HEK293 (cell line): Measurements from ENCODE around the gene RIPPLY2.
A peak's percentile ranks its signal among the peaks of the same experiment; 100 is the strongest.

ENCODE experiments used
- CTCF ChIA-PET: fragments of 350-600 bp; formaldehyde crosslinking; extraction: SDS; loops from one replicate; lab custom pipeline; 2021; ENCODE audit warnings: antibody characterized with exemption; lab: Yijun Ruan, JAX
- POLR2A ChIA-PET: fragments of 300-600 bp; formaldehyde crosslinking; extraction: SDS; loops from one replicate; lab custom pipeline; 2020; ENCODE audit warnings: antibody characterized with exemption, inconsistent platforms; lab: Yijun Ruan, JAX
- H3K27ac ChIP-seq: fragments of 200-500 bp; sonication (Bioruptor generic); 2 replicates; pipeline ENCODE4 v1.5.1; 2014; ENCODE audit warnings: low read depth, low read length, control low read depth, inconsistent platforms; ENCODE audit errors: extremely low read depth
- H3K36me3 ChIP-seq, 2 experiments: fragments of 200-500 bp in 1 of 2; sonication (Bioruptor generic) in 1 of 2; 1 replicate in 1 of 2; 2 replicates in 1 of 2; pipeline ENCODE4 v1.5.1; 2014 to 2017; ENCODE audit warnings: inconsistent platforms in 2 of 2, low read length in 2 of 2; ENCODE audit not compliant: control insufficient read depth in 2 of 2, insufficient read depth in 1 of 2
- H3K4me1 ChIP-seq: fragments of 200-500 bp; sonication (Bioruptor generic); 2 replicates; pipeline ENCODE4 v1.5.1; 2014; ENCODE audit warnings: mild to moderate bottlenecking, low read length, inconsistent platforms; ENCODE audit not compliant: control insufficient read depth, insufficient read depth
- H3K4me3 ChIP-seq: 2 replicates; pipeline ENCODE4 v1.5.1; 2011; ENCODE audit warnings: low read depth, mild to moderate bottlenecking, control low read depth, low read length, moderate library complexity
- H3K9me3 ChIP-seq: fragments of 200-500 bp; sonication (Bioruptor generic); 2 replicates; pipeline ENCODE4 v1.5.1; 2014; ENCODE audit warnings: low read depth, low read length, inconsistent platforms; ENCODE audit not compliant: control insufficient read depth, insufficient read depth
- BCL6B ChIP-seq: fragments of 450-650 bp; formaldehyde crosslinking; IDR thresholded peaks from 2 replicates; pipeline ENCODE4 v1.5.1; 2017; ENCODE audit warnings: missing biosample characterization, missing genetic modification characterization
- HOXC10 ChIP-seq: sonication (generic); formaldehyde crosslinking; IDR thresholded peaks from 2 replicates; pipeline ENCODE4 v1.8.1; 2023; ENCODE audit warnings: mild to moderate bottlenecking, missing genetic modification reagents
- KLF8 ChIP-seq: fragments of 450-650 bp; formaldehyde crosslinking; IDR thresholded peaks from 2 replicates; pipeline ENCODE4 v1.5.1; 2016; ENCODE audit warnings: missing biosample characterization, missing genetic modification characterization
- PRDM10 ChIP-seq: fragments of 450-650 bp; formaldehyde crosslinking; IDR thresholded peaks from 2 replicates; pipeline ENCODE4 v1.5.1; 2016; ENCODE audit warnings: missing biosample characterization, missing genetic modification characterization
- YY1 ChIP-seq: fragments of 450-650 bp; formaldehyde crosslinking; IDR thresholded peaks from 2 replicates; pipeline ENCODE4 v1.5.1; 2018; ENCODE audit warnings: missing biosample characterization, missing genetic modification characterization
- ZBTB10 ChIP-seq: fragments of 450-650 bp; formaldehyde crosslinking; IDR thresholded peaks from 2 replicates; pipeline ENCODE4 v1.5.1; 2016; ENCODE audit warnings: missing biosample characterization, missing genetic modification characterization
- ZNF19 ChIP-seq: fragments of 450-650 bp; formaldehyde crosslinking; IDR thresholded peaks from 2 replicates; pipeline ENCODE4; 2016; ENCODE audit warnings: missing biosample characterization, missing genetic modification characterization, low read depth
- ZNF513 ChIP-seq: fragments of 450-650 bp; IDR thresholded peaks from 2 replicates; pipeline ENCODE4 v1.5.1; 2018; ENCODE audit warnings: missing biosample characterization, missing genetic modification characterization
- ZNF623 ChIP-seq: fragments of 450-650 bp; formaldehyde crosslinking; IDR thresholded peaks from 2 replicates; pipeline ENCODE4 v1.5.1; 2016; ENCODE audit warnings: missing biosample characterization, missing genetic modification characterization
- ZNF624 ChIP-seq: fragments of 450-650 bp; formaldehyde crosslinking; IDR thresholded peaks from 2 replicates; pipeline ENCODE4 v1.5.1; 2017; ENCODE audit warnings: missing biosample characterization, missing genetic modification characterization
- ZNF704 ChIP-seq: fragments of 450-650 bp; formaldehyde crosslinking; IDR thresholded peaks from 2 replicates; pipeline ENCODE4 v1.5.1; 2016; ENCODE audit warnings: missing biosample characterization, missing genetic modification characterization
- ZNF792 ChIP-seq: fragments of 450-650 bp; formaldehyde crosslinking; IDR thresholded peaks from 2 replicates; pipeline ENCODE4 v1.5.1; 2016; ENCODE audit warnings: missing biosample characterization, missing genetic modification characterization
- ZSCAN4 ChIP-seq: fragments of 450-650 bp; formaldehyde crosslinking; IDR thresholded peaks from 2 replicates; pipeline ENCODE4 v1.5.1; 2017; ENCODE audit warnings: missing biosample characterization, missing genetic modification characterization

Gene RIPPLY2

GRCh38 chr6:83860782-83861495, 7.8 kb downstream of the RIPPLY2 start:
- ChIA-PET POLR2A (interaction anchor here (0.6 to 1.7 kb wide), 4 partner anchors 9 to 15 kb away, joined by 3 to 7 read pairs (median 6); no protein-coding TSS in a partner anchor), CTCF (interaction anchor here (0.6 to 2.9 kb wide), 8 partner anchors 9 to 638 kb away, joined by 3 to 11 read pairs (median 4); no protein-coding TSS in a partner anchor)
- H3K4me1 ChIP-seq: peaks cover 5% of the 10 kb centered on the region; the same call in 1 of the 2 replicates
- no peak overlapping the region for H3K27ac ChIP-seq
- H3K4me3 ChIP-seq: no peak overlapping the region
- no peaks in the 10 kb centered on the region for H3K9me3 ChIP-seq
- H3K36me3 ChIP-seq: peaks cover 0 to 19% of the 10 kb centered on the region in 2 experiments; a peak in 1 of 3 replicates
- no peak for TF ChIP-seq ZBTB10
- 0 out of 2 replicates have a peak, but pooled peaks have one; percentile 9 for TF ChIP-seq ZNF513

GRCh38 chr6:83862776-83863471, 9.8 kb downstream of the RIPPLY2 start:
- Histone ChIP-seq H3K27ac (no peak overlapping the region), H3K36me3 (peaks cover 0 to 39% of the 10 kb centered on the region in 2 experiments; a peak in 2 of 3 replicates), H3K4me1 (peaks cover 5% of the 10 kb centered on the region; the same call in 1 of the 2 replicates), H3K4me3 (no peak overlapping the region), H3K9me3 (no peaks in the 10 kb centered on the region)
- TF ChIP-seq YY1 (tag by site-specific recombination) (no peak), KLF8 (tag by site-specific recombination) (no peak), ZNF623 (no peak)
- ChIA-PET CTCF (no interaction called here), POLR2A (no interaction called here)

- Histone ChIP-seq H3K27ac (no peak overlapping the region), H3K9me3 (no peaks in the 10 kb centered on the region), H3K4me1 (no peaks in the 10 kb centered on the region), H3K36me3 (peaks cover 0 to 40% of the 10 kb centered on the region in 2 experiments; a peak in 2 of 3 replicates), H3K4me3 (no peak overlapping the region)
- ChIA-PET CTCF (interaction anchor here (0.6 kb wide), 1 partner anchor 16 kb away, joined by 3 read pairs; no protein-coding TSS in a partner anchor), POLR2A (no interaction called here)
- TF ChIP-seq ZNF792 (tag by site-specific recombination) (no peak), ZNF19 (tag by site-specific recombination) (no peak), ZNF624 (tag by site-specific recombination) (no peak), ZNF704 (no peak), BCL6B (tag by site-specific recombination) (no peak), ZBTB10 (no peak), PRDM10 (tag by site-specific recombination) (no peak), HOXC10 (CRISPR knock-in tag) (no peak), ZSCAN4 (tag by site-specific recombination) (no peak)
Measured at GRCh38 chr6:83867043-83867442, 13.9 kb downstream of the RIPPLY2 start.
